ENCODE data around the gene SERINC2. TPM values are rescaled to one million over a fixed set of nuclear protein-coding genes. Genes with fewer than 3 reads are reported as not detected.
A peak's percentile ranks its signal among the peaks of the same experiment; 100 is the strongest.
"Not testable (repeated sequence)": the region's sequence is repeated elsewhere in the genome, so short reads cannot be mapped to it uniquely, and the experiment has no call there.

Gene SERINC2
- polyA plus RNA-seq, 1 donor (not counting 4 experiments of a cell fraction or from before 2014, with no cell fraction given): 171 TPM

GRCh38 chr1:31470794-31471315 lies 57.8 kb downstream of the SERINC2 start:
- no peak overlapping the region for H3K4me3 ChIP-seq (ENCODE audit: control insufficient read depth in 2 of 3, extremely low read depth in 1 of 3, insufficient read depth in 2 of 3, low read depth in 1 of 3, low read length in 3 of 3)
- H3K36me3 ChIP-seq (ENCODE audit: control insufficient read depth in 2 of 2, extremely low read depth in 1 of 2, insufficient read depth in 2 of 2, low read length in 2 of 2): no peaks in the 10 kb centered on the region
- no peaks in the 10 kb centered on the region for H3K79me2 ChIP-seq (ENCODE audit: control insufficient read depth, insufficient read depth, low read length)
- no peaks in the 10 kb centered on the region for H3K4me1 ChIP-seq (ENCODE audit: control insufficient read depth, extremely low read depth, insufficient read depth, low read length)
- H3K9ac ChIP-seq (ENCODE audit: control insufficient read depth, extremely low read depth, insufficient read depth, low read length): no peak overlapping the region
- no peak overlapping the region for H3K4me2 ChIP-seq (ENCODE audit: control insufficient read depth, extremely low read depth, insufficient read depth, low read depth, low read length)
- dilution Hi-C loops (cut with MboI; ENCODE audit: extremely low pct_ligation_motif_present, low sequenced_read_pairs): no loop called here
- TF ChIP-seq EZH2 (IDR thresholded peaks at IDR 0.05; ENCODE audit: low read length): no peak
- TF ChIP-seq, protein P1, sequence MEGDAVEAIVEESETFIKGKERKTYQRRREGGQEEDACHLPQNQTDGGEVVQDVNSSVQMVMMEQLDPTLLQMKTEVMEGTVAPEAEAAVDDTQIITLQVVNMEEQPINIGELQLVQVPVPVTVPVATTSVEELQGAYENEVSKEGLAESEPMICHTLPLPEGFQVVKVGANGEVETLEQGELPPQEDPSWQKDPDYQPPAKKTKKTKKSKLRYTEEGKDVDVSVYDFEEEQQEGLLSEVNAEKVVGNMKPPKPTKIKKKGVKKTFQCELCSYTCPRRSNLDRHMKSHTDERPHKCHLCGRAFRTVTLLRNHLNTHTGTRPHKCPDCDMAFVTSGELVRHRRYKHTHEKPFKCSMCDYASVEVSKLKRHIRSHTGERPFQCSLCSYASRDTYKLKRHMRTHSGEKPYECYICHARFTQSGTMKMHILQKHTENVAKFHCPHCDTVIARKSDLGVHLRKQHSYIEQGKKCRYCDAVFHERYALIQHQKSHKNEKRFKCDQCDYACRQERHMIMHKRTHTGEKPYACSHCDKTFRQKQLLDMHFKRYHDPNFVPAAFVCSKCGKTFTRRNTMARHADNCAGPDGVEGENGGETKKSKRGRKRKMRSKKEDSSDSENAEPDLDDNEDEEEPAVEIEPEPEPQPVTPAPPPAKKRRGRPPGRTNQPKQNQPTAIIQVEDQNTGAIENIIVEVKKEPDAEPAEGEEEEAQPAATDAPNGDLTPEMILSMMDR (optimal IDR thresholded peaks at IDR 0.05 in 1 of 3, IDR thresholded peaks at IDR 0.05 in 1 of 3, conservative IDR thresholded peaks at IDR 0.05 in 1 of 3; ENCODE audit: extremely low read depth in 1 of 3, insufficient read depth in 2 of 3, low read length in 3 of 3): no peak
- no peak for DNase-seq (ENCODE audit: low read depth, low spot score)
- H2AFZ ChIP-seq (ENCODE audit: control insufficient read depth, low read length): no peak overlapping the region
- no peaks in the 10 kb centered on the region for H4K20me1 ChIP-seq (ENCODE audit: control insufficient read depth, extremely low read depth, insufficient read depth, low read length)
- no peaks in the 10 kb centered on the region for H3K27me3 ChIP-seq (ENCODE audit: control insufficient read depth, extremely low read depth, insufficient read depth, low read length)
- H3K9me3 ChIP-seq (ENCODE audit: control insufficient read depth, low read depth, low read length): peaks cover 5% of the 10 kb centered on the region
- H3K27ac ChIP-seq (ENCODE audit: control insufficient read depth, insufficient read depth, low read length): no peak overlapping the region
- no peaks in the 10 kb centered on the region for H3K9me1 ChIP-seq (ENCODE audit: control insufficient read depth, extremely low read depth, insufficient read depth, low read length)
- no peak for FAIRE-seq

- FAIRE-seq; H3K27me3 ChIP-seq (ENCODE audit: control insufficient read depth, extremely low read depth, insufficient read depth, low read length); H3K4me2 ChIP-seq (ENCODE audit: control insufficient read depth, extremely low read depth, insufficient read depth, low read depth, low read length); H3K4me3 ChIP-seq (ENCODE audit: control insufficient read depth in 2 of 3, extremely low read depth in 1 of 3, insufficient read depth in 2 of 3, low read depth in 1 of 3, low read length in 3 of 3); dilution Hi-C loops (cut with MboI; ENCODE audit: extremely low pct_ligation_motif_present, low sequenced_read_pairs); H3K4me1 ChIP-seq (ENCODE audit: control insufficient read depth, extremely low read depth, insufficient read depth, low read length); H3K9me1 ChIP-seq (ENCODE audit: control insufficient read depth, extremely low read depth, insufficient read depth, low read length); H3K79me2 ChIP-seq (ENCODE audit: control insufficient read depth, insufficient read depth, low read length); H2AFZ ChIP-seq (ENCODE audit: control insufficient read depth, low read length); H3K27ac ChIP-seq (ENCODE audit: control insufficient read depth, insufficient read depth, low read length); H3K9me3 ChIP-seq (ENCODE audit: control insufficient read depth, low read depth, low read length); H4K20me1 ChIP-seq (ENCODE audit: control insufficient read depth, extremely low read depth, insufficient read depth, low read length); H3K36me3 ChIP-seq (ENCODE audit: control insufficient read depth in 2 of 2, extremely low read depth in 1 of 2, insufficient read depth in 2 of 2, low read length in 2 of 2); H3K9ac ChIP-seq (ENCODE audit: control insufficient read depth, extremely low read depth, insufficient read depth, low read length): not testable (repeated sequence)
- DNase-seq (ENCODE audit: low read depth, low spot score): peak; percentile 25
Observed at GRCh38 chr1:31471452-31472313, 58.7 kb downstream of the SERINC2 start.

GRCh38 chr1:31472314-31472651 lies 59.3 kb downstream of the SERINC2 start:
- H2AFZ ChIP-seq (ENCODE audit: control insufficient read depth, low read length); H4K20me1 ChIP-seq (ENCODE audit: control insufficient read depth, extremely low read depth, insufficient read depth, low read length); H3K4me2 ChIP-seq (ENCODE audit: control insufficient read depth, extremely low read depth, insufficient read depth, low read depth, low read length); FAIRE-seq; H3K9me1 ChIP-seq (ENCODE audit: control insufficient read depth, extremely low read depth, insufficient read depth, low read length); dilution Hi-C loops (cut with MboI; ENCODE audit: extremely low pct_ligation_motif_present, low sequenced_read_pairs); H3K9me3 ChIP-seq (ENCODE audit: control insufficient read depth, low read depth, low read length); H3K27me3 ChIP-seq (ENCODE audit: control insufficient read depth, extremely low read depth, insufficient read depth, low read length); H3K4me3 ChIP-seq (ENCODE audit: control insufficient read depth in 2 of 3, extremely low read depth in 1 of 3, insufficient read depth in 2 of 3, low read depth in 1 of 3, low read length in 3 of 3); H3K27ac ChIP-seq (ENCODE audit: control insufficient read depth, insufficient read depth, low read length); H3K79me2 ChIP-seq (ENCODE audit: control insufficient read depth, insufficient read depth, low read length); DNase-seq (ENCODE audit: low read depth, low spot score); H3K9ac ChIP-seq (ENCODE audit: control insufficient read depth, extremely low read depth, insufficient read depth, low read length); H3K4me1 ChIP-seq (ENCODE audit: control insufficient read depth, extremely low read depth, insufficient read depth, low read length); H3K36me3 ChIP-seq (ENCODE audit: control insufficient read depth in 2 of 2, extremely low read depth in 1 of 2, insufficient read depth in 2 of 2, low read length in 2 of 2): not testable (repeated sequence)

DNA sequence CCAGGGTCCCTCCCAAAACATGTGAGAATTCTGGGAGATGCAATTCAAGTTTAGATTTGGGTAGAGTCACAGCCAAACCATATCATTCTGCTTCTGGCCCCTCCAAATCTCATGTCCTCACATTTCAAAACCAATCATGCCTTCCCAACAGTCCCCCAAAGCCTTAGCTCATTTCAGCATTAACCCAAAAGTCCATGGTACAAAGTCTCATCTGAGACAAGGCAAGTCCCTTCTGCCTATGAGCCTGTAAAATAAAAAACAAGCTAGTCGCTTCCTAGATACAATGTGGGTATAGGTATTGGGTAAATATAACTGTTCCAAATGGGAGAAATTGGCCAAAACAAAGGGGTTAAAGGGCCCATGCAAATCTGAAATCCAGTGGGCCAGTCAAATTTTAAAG lies 59.7 kb downstream of the SERINC2 start:
- H2AFZ ChIP-seq (ENCODE audit: control insufficient read depth, low read length); H3K4me1 ChIP-seq (ENCODE audit: control insufficient read depth, extremely low read depth, insufficient read depth, low read length); H3K4me2 ChIP-seq (ENCODE audit: control insufficient read depth, extremely low read depth, insufficient read depth, low read depth, low read length); H4K20me1 ChIP-seq (ENCODE audit: control insufficient read depth, extremely low read depth, insufficient read depth, low read length); H3K9me3 ChIP-seq (ENCODE audit: control insufficient read depth, low read depth, low read length); H3K27me3 ChIP-seq (ENCODE audit: control insufficient read depth, extremely low read depth, insufficient read depth, low read length); H3K27ac ChIP-seq (ENCODE audit: control insufficient read depth, insufficient read depth, low read length); H3K36me3 ChIP-seq (ENCODE audit: control insufficient read depth in 2 of 2, extremely low read depth in 1 of 2, insufficient read depth in 2 of 2, low read length in 2 of 2); H3K9me1 ChIP-seq (ENCODE audit: control insufficient read depth, extremely low read depth, insufficient read depth, low read length); H3K4me3 ChIP-seq (ENCODE audit: control insufficient read depth in 2 of 3, extremely low read depth in 1 of 3, insufficient read depth in 2 of 3, low read depth in 1 of 3, low read length in 3 of 3); DNase-seq (ENCODE audit: low read depth, low spot score); H3K9ac ChIP-seq (ENCODE audit: control insufficient read depth, extremely low read depth, insufficient read depth, low read length); dilution Hi-C loops (cut with MboI; ENCODE audit: extremely low pct_ligation_motif_present, low sequenced_read_pairs); H3K79me2 ChIP-seq (ENCODE audit: control insufficient read depth, insufficient read depth, low read length); FAIRE-seq: not testable (repeated sequence)
